ENCODE data around the gene HOXA11. TPM values are rescaled to one million over a fixed set of nuclear protein-coding genes. Genes with fewer than 3 reads are reported as not detected.

HOXA11 gene
- total and polyA plus RNA-seq, 5 donors = not detected

DNA sequence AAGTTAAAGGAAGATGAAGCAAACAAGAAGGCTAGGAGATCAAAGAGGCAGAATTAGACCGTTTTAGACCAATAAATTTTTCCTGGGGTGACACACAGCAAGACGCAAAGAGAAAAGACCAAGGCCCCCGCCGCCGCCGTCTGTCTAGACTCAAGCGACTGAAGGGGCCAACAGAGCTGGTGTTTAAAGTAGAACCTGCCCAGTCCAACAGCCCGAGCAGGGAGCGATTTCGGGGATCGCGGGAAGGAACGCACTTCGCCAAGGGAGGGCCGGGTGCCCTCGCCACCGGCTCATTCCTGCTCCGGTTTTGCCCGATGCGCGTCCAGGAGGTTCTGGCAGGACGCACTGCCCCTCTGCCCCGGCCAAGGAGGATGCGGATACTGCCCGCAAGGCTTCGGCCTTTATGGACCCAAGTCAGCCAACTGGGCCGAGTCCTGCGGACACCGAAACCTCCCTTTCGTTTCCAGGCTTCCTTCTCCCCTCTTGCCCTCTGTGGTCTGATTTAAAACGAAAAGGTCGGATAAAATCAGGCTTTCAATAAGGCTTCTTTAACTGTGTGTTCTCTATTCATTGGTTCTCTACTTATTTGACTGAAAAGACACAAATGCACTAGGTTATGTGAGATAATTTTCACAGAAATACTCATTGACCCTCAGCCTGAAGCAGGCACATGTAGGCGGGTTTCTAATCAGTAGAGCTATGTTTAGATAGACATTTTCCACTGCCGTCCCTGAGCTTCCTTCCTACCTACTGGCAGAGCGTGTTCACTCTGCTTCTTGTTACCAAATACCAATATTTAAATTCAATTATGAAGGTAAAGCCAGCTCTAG lies 26.4 kb downstream of the HOXA11 start:
- Histone ChIP-seq H3K27ac (ENCODE audit: low read length) (no peak overlapping the region), H3K27me3 (ENCODE audit: control insufficient read depth, insufficient read depth) (no peaks in the 10 kb centered on the region), H3K4me1 (ENCODE audit: control insufficient read depth, insufficient read depth, low read length) (peaks cover 7% of the 10 kb centered on the region), H3K4me3 (ENCODE audit: low read length) (no peak overlapping the region), H3K9me3 (ENCODE audit: control insufficient read depth, low read length) (no peaks in the 10 kb centered on the region)
- 20% methylated on average over 35 of the region's 35 CpGs for whole genome bisulfite sequencing
- intact Hi-C loops (cut with DNase I) = loop anchor here in 2 of 4 donors (10.0 kb wide), 3 partner anchors 294 to 1284 kb away; partner anchors contain the start of gene SKAP2 (in 1 of the 2)
- no peak for DNase-seq
- no peak for ATAC-seq

GRCh38 chr7:27157702-27158431 lies 27.2 kb downstream of the HOXA11 start:
- H3K4me3 ChIP-seq (ENCODE audit: low read length) = no peak overlapping the region
- no peaks in the 10 kb centered on the region for H3K27me3 ChIP-seq (ENCODE audit: control insufficient read depth, insufficient read depth)
- H3K4me1 ChIP-seq (ENCODE audit: control insufficient read depth, insufficient read depth, low read length) = peaks cover 7% of the 10 kb centered on the region
- DNase-seq = no peak
- no peak for ATAC-seq
- 6% methylated on average over 30 of the region's 30 CpGs for WGBS
- no peaks in the 10 kb centered on the region for H3K9me3 ChIP-seq (ENCODE audit: control insufficient read depth, low read length)
- no peak overlapping the region for H3K27ac ChIP-seq (ENCODE audit: low read length)
- intact Hi-C loops (cut with DNase I) = loop anchor here in 2 of 4 donors (10.0 kb wide), 3 partner anchors 293 to 1283 kb away; partner anchors contain the start of gene SKAP2 (in 1 of the 2)

GRCh38 chr7:27156916-27157701 lies 27.9 kb downstream of the HOXA11 start:
- WGBS = 9% methylated on average over 30 of the region's 30 CpGs
- Histone ChIP-seq H3K9me3 (ENCODE audit: control insufficient read depth, low read length) (no peaks in the 10 kb centered on the region), H3K27ac (ENCODE audit: low read length) (no peak overlapping the region), H3K4me1 (ENCODE audit: control insufficient read depth, insufficient read depth, low read length) (peaks cover 7% of the 10 kb centered on the region), H3K27me3 (ENCODE audit: control insufficient read depth, insufficient read depth) (no peaks in the 10 kb centered on the region), H3K4me3 (ENCODE audit: low read length) (peak overlapping the region; percentile 23)
- ATAC-seq (no peak), DNase-seq (peak in 1 of 3 donors; percentile 34)
- intact Hi-C loops (cut with DNase I) = loop anchor here in 2 of 4 donors (10.0 kb wide), 3 partner anchors 292 to 1282 kb away; partner anchors contain the start of gene SKAP2 (in 1 of the 2)

- H3K4me3 ChIP-seq (ENCODE audit: low read length) = peak within 1 kb of the TSS; percentile 23
- H3K27ac ChIP-seq (ENCODE audit: low read length) = no peak within 1 kb of the TSS
- no peaks in the 10 kb centered on the region for H3K9me3 ChIP-seq (ENCODE audit: control insufficient read depth, low read length)
- peaks cover 7% of the 10 kb centered on the region for H3K4me1 ChIP-seq (ENCODE audit: control insufficient read depth, insufficient read depth, low read length)
- no peaks in the 10 kb centered on the region for H3K27me3 ChIP-seq (ENCODE audit: control insufficient read depth, insufficient read depth)
- ATAC-seq (no peak), DNase-seq (no peak)
- WGBS = 2% methylated on average over 33 of the region's 33 CpGs
- intact Hi-C loops (cut with DNase I) = loop anchor here in 2 of 4 donors (10.0 kb wide), 3 partner anchors 292 to 1282 kb away; partner anchors contain the start of gene SKAP2 (in 1 of the 2)
Observed at GRCh38 chr7:27156508-27156898, 28.5 kb downstream of the HOXA11 start, which contains the start of gene HOXA7. Gene HOXA7, minus strand, starts transcription at chr7:27156675. Its CDS starts 130 bp downstream, at chr7:27156545.

DNA sequence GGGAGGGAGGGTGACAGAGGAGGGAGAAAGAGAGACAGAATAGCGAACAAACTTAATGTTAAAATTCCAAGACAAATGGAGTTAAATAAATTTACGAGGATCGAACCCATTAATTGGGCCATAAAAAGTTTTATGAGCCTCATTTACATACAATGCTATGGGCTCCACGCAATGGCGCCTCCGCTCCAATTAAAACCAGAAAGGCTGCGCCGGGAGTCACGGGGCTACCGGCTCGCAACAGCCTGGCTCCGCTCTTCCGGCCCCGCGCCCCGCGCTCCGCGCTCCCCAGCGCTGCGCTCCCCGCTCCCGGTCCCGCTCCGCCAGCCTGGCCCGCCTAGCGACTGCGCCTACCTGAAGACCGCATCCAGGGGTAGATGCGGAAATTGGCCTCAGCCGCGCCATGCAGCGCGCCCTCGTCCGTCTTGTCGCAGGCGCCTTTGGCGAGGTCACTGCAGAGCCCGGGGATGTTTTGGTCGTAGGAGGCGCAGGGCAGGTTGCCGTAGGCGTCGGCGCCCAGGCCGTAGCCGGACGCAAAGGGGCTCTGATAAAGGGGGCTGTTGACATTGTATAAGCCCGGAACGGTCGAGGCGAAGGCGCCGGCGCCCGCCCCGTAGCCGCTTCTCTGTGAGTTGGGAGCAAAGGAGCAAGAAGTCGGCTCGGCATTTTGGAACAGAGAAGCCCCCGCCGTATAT lies 29.1 kb downstream of the HOXA11 start:
- Histone ChIP-seq H3K27me3 (ENCODE audit: control insufficient read depth, insufficient read depth) (no peaks in the 10 kb centered on the region), H3K4me1 (ENCODE audit: control insufficient read depth, insufficient read depth, low read length) (peaks cover 9% of the 10 kb centered on the region), H3K4me3 (ENCODE audit: low read length) (peak overlapping the region; percentile 23), H3K27ac (ENCODE audit: low read length) (no peak overlapping the region), H3K9me3 (ENCODE audit: control insufficient read depth, low read length) (no peaks in the 10 kb centered on the region)
- no peak for ATAC-seq
- intact Hi-C loops (cut with DNase I) = loop anchor here in 2 of 4 donors (10.0 kb wide), 3 partner anchors 291 to 1281 kb away; partner anchors contain the start of gene SKAP2 (in 1 of the 2)
- DNase-seq = no peak
- WGBS = 3% methylated on average over 63 of the region's 63 CpGs

DNA sequence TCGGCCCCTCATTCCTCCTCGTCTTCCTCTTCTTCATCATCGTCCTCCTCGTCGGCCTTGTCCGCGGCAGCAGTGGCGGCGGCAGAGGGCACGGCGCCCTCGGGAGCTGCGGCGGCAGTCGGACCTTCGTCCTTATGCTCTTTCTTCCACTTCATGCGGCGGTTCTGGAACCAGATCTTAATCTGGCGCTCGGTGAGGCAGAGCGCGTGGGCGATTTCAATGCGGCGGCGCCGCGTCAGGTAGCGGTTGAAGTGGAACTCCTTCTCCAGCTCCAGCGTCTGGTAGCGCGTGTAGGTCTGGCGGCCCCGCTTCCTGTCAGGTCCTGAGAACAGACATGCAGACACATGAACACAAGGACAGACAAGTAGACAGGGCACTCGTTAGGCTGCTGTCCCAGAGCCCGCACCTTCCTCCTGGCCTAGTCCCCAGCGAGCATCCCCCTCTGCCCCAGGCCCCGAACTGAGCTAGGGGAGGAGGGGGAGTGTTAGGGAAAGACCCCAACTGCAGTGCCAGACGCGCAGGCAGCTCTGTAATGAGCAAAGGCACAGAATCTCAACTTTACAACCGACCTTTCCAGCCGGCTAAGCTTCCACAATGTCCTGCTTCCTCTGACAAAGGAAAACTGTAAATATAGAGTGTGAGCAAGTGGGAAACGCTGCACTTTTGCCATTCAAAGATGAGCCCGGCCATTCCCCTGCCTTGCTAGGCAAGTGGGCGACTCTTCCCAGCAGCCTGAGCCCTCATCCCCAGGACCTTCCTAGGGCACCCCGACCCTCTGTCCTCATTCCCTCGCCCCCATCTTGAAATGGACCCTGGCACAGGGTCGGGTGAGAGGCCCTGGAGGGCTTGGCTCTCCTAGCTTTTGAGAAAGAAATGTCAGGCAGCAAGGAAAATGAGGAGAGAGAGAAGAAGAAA lies 29.9 kb downstream of the HOXA11 start:
- DNase-seq = no peak
- Histone ChIP-seq H3K4me3 (ENCODE audit: low read length) (peak overlapping the region; percentile 13), H3K4me1 (ENCODE audit: control insufficient read depth, insufficient read depth, low read length) (peaks cover 9% of the 10 kb centered on the region), H3K27ac (ENCODE audit: low read length) (no peak overlapping the region), H3K9me3 (ENCODE audit: control insufficient read depth, low read length) (no peaks in the 10 kb centered on the region), H3K27me3 (ENCODE audit: control insufficient read depth, insufficient read depth) (no peaks in the 10 kb centered on the region)
- intact Hi-C loops (cut with DNase I) = loop anchor here in 2 of 4 donors (10.0 kb wide), 3 partner anchors 290 to 1280 kb away; partner anchors contain the start of gene SKAP2 (in 1 of the 2)
- WGBS = 5% methylated on average over 48 of the region's 48 CpGs
- no peak for ATAC-seq

GRCh38 chr7:27154369-27154768 lies 30.7 kb downstream of the HOXA11 start:
- WGBS = 24% methylated on average over 10 of the region's 10 CpGs
- peaks cover 9% of the 10 kb centered on the region for H3K4me1 ChIP-seq (ENCODE audit: control insufficient read depth, insufficient read depth, low read length)
- no peaks in the 10 kb centered on the region for H3K9me3 ChIP-seq (ENCODE audit: control insufficient read depth, low read length)
- no peaks in the 10 kb centered on the region for H3K27me3 ChIP-seq (ENCODE audit: control insufficient read depth, insufficient read depth)
- intact Hi-C loops (cut with DNase I) = loop anchor here in 2 of 4 donors (10.0 kb wide), 3 partner anchors 290 to 1280 kb away; partner anchors contain the start of gene SKAP2 (in 1 of the 2)
- H3K27ac ChIP-seq (ENCODE audit: low read length) = no peak overlapping the region
- DNase-seq = peak in 1 of 3 donors; percentile 38
- no peak for ATAC-seq
- no peak overlapping the region for H3K4me3 ChIP-seq (ENCODE audit: low read length)

DNA sequence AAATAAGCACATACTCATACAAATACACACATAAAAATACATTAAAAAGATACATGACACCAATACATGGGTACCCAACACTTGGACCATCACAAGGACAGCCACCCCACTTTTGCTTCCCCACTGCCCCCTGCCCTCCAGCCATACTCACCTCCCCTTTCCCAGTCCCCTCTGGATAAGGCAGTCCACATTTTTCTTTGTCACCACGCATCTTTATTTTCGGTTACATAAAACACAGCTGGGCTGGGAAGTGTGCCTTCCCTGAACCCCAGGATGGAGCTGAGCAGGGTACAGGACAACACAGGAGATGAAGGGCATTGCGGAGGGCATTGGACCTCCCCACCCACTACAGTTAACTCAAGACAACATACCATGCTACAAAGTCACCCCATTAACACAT lies 31.5 kb downstream of the HOXA11 start:
- no peak for ATAC-seq
- H3K27me3 ChIP-seq (ENCODE audit: control insufficient read depth, insufficient read depth) = no peaks in the 10 kb centered on the region

DNA sequence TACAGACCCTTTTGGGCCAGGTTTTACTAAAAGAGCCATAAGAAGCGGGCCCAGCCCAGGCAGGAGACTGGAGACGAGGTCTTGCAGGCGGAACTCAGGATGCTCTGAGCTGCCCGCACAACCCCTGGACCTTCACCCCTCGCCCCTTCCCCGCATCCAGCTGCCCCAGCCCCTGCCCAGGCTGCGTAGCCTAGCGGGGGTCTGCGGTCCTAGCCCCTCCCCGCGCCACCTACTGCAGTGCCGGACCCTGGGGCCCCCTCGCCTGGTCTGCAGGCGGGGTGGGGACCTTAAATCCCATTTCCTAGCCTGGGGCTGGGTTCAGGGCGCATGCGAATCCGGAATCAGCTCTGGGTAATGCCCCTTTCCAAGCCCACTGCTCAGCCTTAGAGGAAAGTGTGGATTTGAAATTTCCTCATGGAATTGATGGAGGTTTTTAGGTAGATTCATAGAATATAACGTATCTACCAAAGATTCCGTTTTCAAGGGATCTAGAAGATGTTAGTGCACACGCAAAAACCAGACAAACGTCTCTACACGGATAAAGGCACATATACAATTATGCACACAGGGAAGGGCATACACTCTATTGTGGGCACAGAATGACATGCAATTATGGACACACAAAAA lies 32.1 kb downstream of the HOXA11 start:
- no peaks in the 10 kb centered on the region for H3K9me3 ChIP-seq (ENCODE audit: control insufficient read depth, low read length)
- WGBS = 13% methylated on average over 22 of the region's 22 CpGs
- DNase-seq = peak in 1 of 3 donors; percentile 37
- no peaks in the 10 kb centered on the region for H3K27me3 ChIP-seq (ENCODE audit: control insufficient read depth, insufficient read depth)
- no peak overlapping the region for H3K27ac ChIP-seq (ENCODE audit: low read length)
- no peak overlapping the region for H3K4me3 ChIP-seq (ENCODE audit: low read length)
- H3K4me1 ChIP-seq (ENCODE audit: control insufficient read depth, insufficient read depth, low read length) = peaks cover 9% of the 10 kb centered on the region
- ATAC-seq = no peak
- intact Hi-C loops (cut with DNase I) = loop anchor here in 2 of 4 donors (10.0 kb wide), 3 partner anchors 288 to 1278 kb away; partner anchors contain the start of gene SKAP2 (in 1 of the 2)

More for the DNA sequence above, 31.5 kb downstream of the HOXA11 start:
- DNase-seq = no peak
- intact Hi-C loops (cut with DNase I) = loop anchor here in 2 of 4 donors (10.0 kb wide), 3 partner anchors 289 to 1279 kb away; partner anchors contain the start of gene SKAP2 (in 1 of the 2)
- Histone ChIP-seq H3K9me3 (ENCODE audit: control insufficient read depth, low read length) (no peaks in the 10 kb centered on the region), H3K4me1 (ENCODE audit: control insufficient read depth, insufficient read depth, low read length) (peaks cover 9% of the 10 kb centered on the region), H3K27ac (ENCODE audit: low read length) (no peak overlapping the region), H3K4me3 (ENCODE audit: low read length) (no peak overlapping the region)
- 25% methylated on average over 3 of the region's 3 CpGs for WGBS
